Activated CD4-positive, alpha-beta T cell treated with anti-CD3 and anti-CD28 coated beads for 48 hours (primary cell): ENCODE measurements around the gene PPP1R1A.

ENCODE experiments used
- DNase-seq: peaks from one replicate; pipeline ENCODE4 v3.0.0-alpha.2; 2020

Gene PPP1R1A, protein sequence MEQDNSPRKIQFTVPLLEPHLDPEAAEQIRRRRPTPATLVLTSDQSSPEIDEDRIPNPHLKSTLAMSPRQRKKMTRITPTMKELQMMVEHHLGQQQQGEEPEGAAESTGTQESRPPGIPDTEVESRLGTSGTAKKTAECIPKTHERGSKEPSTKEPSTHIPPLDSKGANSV

DNA sequence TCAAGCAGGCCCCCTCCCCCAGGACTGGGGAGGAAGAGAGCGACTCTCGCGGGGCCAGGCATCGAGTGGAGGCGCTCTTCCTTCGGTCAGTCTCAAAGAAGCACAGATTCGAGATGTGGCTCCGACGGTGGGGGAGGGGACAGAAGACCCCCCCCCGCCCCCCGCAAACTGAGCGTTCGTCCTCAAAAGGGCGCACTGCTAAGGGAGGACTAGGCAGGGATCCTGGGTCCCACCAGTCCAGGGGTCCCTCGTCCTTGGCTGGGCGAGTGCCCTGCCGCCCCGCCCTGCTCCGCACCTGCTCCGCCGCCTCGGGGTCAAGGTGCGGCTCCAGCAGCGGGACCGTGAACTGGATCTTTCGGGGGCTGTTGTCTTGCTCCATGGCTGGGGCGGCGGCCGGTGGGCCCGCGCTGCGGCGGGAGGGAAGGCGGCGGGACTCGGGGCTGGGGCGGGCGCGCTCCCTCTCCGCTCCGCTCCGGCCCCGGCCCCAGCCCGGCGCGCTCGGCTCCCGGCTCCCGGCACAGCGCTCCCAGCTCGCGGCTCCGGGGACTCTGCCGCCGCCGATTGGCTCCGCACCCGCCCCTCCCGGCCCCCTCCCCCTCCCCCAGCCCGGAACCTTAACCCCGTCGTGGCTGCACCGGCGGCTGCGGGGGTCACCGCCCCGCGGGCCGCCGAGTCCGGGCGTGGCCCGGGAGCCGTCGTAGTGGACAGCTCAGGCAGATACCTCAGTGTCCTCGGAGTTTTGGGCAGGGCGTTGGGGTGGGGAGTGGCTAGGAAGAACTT lies at the start of gene PPP1R1A:
PPP1R1A (minus strand) TSS at position 550 of the 780 bp plus-strand sequence; CDS start at position 379, 171 bp downstream.
- no peak for DNase-seq

DNA sequence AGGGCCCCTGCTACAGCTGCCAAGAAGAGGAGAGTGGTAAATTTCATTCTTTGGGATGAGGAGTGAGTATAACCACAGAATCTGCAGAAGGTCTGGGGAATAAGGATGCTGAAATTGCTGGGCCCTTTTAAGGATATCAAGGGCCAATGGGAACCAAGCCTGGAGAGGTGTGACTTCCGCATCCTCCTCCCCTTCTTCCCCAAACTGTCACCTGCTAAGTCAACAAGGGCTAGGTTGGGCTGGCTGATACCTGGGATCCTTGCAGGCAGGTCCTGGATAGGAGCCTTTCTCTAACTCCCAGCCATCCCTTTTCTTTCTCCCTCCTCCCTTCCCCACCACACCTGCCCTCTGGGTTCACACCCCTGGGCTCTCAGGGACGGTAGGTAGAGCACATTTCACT lies 46.3 kb upstream of the PPP1R1A start, which contains the start of gene LACRT:
LACRT (minus strand) TSS at position 101 of the 400 bp plus-strand sequence; CDS start at position 47, 54 bp downstream.
- DNase-seq: no peak

DNA sequence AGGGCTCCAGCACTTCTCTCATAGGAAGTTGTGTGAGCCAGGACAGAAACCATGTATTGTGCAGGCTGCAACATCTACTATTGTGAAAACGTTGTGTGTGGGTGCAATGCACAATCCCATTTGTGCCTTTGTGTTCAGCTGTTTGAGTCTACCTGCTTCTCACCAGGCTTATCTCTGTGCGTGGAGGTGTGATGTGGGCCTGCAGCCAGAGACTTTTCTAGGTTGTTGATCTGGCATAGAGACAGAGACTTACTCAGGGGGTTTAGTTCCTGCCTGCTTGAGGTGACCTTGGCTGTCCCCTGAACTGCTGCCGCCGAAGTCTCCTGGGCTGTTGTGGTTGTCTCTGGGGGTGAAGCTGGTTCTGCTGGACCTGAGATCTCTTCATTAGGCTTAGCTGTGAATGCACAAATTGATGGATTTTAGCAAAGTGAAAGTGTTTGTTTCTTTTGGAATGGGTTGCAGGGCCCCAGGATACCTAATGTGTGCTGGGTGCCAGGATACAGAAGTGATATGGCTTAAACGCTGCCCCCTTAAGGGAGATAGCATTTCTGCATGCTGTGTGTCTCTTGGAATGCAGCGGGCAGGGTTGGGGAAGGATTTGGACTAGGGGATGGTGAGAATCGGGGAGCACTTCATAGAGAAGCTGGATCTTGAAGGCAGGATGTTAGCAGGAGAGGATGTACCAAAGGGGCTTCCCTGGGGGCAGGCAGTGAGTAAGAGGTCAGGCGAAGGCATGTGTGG lies 43.7 kb upstream of the PPP1R1A start:
- no peak for DNase-seq

DNA sequence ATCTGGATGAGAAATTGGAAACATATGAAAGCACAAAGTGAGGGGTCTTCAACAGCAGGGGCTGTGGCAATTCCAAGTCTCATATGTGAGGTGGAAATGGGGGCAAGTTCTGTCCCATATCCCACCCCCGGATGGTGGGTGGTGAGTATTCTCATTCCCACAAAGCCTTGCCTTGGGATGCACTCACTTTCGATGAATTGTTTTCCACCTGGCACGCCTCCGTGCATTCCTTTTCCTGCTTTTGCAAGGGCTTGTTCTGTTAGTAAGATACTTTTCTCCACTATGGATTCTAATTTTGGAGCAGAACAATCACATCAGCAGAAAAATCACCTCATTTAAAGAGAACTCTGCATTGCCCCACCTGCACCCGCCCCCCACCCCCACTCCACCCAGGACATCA lies 43.1 kb upstream of the PPP1R1A start:
- no peak for DNase-seq

DNA sequence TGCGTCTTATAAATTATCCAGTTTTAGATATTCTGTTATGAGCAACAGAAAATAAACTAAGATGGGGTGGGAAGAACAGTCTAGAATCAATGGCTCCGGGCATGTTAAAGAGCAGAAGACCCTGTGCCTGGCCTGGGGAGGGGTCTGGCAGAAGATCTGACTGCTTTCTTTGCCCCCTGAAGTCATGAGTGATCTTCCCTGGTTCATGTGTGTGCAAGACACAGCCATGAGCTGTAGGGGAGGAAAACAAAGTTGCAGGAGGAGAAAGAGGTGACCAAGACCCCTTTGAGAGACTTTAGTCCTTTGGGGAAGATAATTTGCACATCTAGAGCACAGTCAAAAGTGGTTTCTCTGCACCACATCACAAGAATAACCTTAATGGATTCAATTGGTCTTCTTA lies 41.5 kb upstream of the PPP1R1A start:
- no peak for DNase-seq

DNA sequence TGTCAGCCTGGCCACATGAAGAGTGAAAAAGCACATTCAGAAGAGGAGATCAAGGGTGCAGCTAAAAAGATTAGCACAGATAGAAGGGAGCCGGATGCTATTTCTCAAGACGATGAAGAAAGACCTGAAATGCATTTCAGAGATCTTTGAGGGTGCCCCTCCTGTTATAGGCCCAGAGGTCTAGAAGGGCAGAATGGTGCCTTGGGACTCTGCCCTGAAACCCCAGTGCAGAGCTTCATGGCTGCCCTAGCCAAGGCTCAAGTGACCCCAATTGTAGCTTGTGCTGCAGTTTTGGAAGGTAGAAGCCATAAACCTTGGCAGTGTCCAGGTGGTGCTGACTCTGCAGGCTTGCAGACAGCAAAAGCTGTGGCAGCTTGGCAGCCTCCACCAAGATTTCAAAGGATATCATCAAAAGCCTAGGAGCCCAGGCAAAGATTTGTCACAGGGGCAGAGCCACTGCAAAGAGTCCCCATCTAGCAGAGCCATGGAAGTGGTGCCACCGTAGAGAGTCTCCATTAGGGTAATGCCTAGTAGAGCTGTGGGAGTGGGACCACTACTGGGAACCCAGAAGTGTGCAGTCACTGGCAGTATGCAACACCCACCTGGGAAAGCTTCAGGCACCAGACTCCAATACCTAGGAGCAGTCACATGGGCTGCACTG lies 39.9 kb upstream of the PPP1R1A start:
- no peak for DNase-seq

DNA sequence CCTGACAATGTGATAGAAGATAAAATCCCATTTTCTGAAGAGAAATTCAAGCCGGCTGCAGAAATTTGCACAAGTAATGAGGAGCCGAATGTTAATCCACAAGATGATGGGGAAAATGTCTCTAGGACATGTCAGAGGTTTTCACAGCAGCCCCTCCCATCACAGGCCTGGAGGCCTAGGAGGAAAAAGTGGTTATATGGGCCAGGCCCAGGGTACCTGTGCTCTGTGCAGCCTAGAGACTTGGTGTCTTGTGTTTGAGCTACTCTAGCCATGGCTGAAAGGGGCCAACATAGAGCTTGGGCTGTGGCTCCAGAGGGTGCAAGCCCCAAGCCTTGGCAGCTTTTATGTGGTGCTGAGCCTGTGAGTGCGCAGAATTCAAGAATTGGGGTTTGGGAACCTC lies 38.8 kb upstream of the PPP1R1A start:
- DNase-seq: no peak

DNA sequence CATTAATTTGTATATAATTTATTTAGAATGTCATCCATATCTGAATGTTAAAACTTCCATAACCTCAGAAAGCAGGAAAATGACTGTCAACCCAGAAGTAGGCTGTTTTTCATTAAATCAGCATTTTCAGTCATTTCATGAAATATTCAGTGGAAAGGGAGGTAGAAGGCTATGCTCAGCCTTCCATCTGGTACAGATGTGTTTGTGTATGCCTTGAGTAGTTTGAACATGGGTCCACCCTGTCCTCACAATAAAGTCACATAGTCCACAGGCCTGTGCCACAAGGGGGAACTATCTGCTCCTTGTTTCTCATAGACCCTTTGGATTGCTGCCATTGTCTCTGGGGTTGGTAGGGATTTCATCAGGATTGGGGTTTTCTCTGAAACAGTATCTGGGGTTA lies 37.1 kb upstream of the PPP1R1A start:
- no peak for DNase-seq

DNA sequence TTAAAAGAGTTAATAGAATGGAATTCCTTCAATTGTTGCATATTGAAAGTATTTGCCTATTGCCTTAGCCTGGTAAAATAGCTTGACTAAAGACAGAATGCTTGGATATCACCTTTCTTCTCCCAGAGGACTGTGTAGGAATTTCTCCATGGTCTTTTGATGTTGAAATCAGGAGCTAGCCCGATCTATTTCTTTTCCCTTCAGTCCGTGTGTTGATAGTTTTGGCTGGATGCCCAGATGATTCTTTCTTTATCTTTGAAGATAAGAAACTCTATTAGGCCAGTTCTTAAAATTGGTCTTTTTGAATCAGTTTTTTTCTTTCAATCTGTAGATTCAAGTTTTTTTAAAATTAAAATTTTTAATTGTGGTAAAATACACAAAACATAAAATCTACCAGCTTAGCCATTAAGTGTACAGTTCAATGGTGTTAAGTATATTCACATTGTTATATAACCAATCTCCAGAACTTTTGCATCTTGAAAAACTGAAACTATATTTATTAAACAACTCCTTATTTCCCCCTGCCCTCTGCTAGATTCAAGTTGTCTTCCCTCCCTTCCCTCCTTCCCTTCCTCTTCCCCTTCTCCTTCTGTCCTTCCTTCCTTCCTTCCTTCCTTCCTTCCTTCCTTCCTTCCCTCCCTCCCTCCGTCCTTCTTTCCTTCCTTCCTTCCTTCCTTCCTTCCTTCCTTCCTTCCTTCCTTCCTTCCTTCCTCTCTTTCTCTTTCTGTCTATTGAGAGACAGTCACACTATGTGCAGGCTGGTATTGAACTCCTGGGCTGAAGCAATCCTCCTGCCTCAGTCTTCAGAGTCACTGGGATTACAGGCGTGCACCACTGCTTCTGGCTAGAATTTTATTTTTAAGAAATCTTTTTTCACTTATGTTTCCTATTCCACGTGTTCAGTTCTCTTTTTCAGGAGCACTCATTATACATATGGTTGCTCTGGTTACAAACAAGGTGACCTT lies 36.1 kb upstream of the PPP1R1A start:
- DNase-seq: no peak

DNA sequence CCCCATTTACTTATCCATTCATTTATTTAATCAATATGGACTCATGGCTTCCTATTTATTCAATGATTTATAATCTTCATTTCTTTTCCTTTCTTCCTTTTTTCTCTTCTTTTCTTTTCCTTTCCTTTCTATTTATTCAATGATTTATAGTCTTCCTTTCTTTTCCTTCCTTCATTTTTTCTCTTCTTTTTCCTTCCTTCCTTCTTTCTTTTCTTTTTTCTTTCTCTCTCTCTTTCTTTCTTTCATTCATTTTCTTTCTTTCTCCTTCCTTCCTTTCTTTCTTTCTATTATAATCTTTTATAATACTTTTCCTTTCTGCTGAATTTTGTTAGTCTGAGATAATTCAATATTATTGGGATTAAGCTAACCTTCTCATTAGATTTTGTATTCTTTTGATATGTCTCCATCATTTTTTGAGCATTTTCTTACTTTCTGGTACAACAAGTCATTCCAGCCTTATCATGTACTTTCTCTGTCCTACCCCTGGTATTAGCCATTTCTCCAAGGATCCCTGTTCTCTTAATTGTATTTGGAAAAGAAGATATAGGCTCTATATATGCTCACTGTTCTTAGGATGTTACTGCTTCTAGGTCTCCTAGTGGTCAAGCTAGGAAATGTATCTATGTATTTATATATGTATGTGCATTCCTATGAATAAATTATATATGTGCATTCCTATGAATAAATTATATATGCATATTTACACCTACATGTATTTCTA lies 34.2 kb upstream of the PPP1R1A start:
- no peak for DNase-seq

DNA sequence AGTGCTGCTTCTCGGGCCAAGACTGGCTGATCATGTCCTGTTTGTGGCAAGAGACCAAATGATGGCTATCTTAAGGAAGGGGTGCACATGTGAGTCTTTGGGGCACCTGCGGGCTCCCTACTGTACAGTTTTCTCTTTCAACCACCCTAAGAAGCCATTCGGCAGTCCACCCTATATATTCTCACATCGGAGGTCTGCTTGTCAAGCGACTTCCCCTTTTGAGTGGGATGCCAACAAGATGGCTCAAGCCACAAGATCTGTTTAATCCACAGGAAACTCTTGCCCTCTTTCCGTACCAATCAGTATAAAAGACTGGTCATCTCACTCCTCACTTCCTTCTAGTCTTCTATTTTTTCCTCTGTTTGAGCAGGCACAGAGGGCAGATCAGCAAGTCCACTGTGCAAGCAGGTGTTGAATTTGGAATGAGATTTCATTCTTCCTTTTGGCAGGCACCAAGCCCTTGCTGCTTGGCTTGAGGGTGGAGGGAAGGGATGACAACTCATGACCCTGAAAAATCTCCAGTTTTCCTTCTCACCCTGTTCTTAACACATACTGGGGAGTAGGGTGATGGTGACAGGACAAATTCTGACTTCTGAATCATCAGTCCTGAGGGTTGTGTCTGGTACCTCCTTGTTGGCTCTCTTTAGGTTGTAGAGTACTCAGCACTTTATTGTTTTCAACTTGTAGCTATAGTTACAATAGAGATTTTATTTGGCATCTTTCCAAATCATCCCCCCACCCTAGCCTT lies 28.6 kb upstream of the PPP1R1A start:
- no peak for DNase-seq

DNA sequence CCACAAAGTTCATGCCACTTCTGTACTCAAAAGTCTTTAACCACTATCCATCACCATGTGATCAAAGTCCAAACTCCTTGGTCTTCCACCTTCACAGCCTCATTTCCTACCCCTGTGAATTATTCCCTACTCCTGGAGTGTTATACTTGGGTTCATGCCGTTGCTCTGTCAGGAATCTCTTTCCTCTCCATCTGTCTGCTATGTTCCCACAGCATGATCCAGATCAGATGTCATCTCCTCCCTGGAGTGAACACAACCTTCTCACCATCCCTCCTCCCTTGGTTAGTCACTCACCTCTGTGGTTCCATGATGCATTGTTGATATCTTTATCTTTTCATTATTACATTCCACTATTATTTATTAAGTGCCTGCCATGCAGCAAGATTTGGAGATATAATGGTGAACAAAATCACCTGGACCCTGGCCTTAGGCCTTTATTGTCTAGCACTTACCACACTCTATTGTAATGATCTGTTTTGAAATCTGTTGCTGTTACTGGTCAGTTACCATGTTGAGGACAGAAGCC lies 23.8 kb upstream of the PPP1R1A start:
- no peak for DNase-seq

DNA sequence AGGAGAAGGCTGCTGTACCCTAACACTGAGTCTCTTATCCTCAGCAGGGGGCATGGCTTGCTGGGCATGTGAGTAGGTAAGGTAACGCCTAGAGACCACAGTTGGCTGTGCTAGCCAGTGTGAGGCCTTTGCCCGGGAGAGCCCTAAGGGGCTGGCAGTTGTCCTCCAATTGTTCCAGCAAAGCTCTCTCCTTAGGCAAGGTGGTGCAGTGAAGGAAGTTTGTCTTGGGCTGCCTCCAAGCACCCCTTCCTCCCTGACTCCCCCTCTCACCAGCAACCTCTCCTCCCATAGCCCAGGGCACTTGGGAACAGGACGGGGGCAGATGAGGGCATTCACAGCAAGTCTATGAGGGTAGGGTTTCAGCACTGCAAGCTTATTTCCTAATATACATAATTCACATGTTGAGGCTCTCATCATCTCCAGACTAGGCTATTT lies 23.3 kb upstream of the PPP1R1A start:
- DNase-seq: no peak

DNA sequence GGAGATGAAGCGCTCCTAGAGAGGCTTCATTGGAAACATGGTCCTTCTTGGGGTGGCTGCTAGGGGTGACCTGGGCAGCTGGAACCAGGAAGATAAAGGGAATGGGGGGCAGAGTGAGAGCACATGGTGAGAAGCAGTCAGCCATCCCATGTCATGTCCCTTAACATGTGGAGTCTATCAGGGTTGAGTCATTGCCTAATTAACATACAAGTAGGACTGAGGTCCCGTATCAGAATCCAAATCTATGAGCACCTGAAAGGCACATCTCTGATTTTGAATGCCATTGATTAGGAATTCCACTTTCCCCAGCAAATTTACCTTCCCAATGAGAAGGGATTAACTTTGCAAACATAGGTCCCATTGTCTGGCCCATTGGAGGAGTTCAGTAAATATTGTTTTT lies 20.3 kb upstream of the PPP1R1A start:
- no peak for DNase-seq

DNA sequence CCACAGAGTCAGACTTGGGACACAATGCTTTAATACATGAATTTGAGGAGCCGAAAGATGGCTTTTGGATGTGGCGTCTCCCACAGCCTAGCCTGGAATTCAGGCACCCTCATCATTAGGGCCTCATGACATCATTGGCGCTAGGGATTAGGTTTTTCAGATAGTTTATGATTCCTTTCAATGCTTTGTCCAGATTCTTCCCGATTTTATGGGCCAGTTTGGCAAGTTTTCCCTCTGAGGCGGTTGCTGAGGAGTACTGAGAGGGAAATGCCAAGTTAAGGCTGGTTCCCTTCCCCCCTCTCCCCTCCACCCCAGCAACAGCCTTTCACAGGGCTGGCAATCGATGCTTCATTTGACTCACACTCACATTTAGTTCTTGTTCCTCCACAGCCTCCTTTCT lies 19.7 kb upstream of the PPP1R1A start:
- no peak for DNase-seq

DNA sequence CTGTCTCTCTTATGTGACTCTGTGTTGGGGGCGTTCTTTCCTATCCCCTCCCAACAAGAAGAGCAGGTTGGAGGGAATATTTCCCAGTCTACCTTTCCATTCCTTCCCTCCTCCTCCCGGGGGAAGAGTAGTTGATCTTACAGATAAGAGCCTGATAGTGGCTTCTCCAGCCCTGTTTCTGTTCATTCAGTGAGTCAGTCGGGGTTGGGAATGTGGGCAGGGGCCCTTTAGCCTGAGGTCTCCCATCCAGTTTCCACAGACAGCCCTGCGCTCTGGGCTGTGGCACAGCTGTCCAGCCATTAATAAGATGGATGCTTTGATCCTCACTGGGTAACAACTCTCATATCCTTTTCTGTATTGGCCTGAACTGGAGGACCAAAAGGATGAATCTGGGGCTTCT lies 18.1 kb upstream of the PPP1R1A start:
- no peak for DNase-seq

DNA sequence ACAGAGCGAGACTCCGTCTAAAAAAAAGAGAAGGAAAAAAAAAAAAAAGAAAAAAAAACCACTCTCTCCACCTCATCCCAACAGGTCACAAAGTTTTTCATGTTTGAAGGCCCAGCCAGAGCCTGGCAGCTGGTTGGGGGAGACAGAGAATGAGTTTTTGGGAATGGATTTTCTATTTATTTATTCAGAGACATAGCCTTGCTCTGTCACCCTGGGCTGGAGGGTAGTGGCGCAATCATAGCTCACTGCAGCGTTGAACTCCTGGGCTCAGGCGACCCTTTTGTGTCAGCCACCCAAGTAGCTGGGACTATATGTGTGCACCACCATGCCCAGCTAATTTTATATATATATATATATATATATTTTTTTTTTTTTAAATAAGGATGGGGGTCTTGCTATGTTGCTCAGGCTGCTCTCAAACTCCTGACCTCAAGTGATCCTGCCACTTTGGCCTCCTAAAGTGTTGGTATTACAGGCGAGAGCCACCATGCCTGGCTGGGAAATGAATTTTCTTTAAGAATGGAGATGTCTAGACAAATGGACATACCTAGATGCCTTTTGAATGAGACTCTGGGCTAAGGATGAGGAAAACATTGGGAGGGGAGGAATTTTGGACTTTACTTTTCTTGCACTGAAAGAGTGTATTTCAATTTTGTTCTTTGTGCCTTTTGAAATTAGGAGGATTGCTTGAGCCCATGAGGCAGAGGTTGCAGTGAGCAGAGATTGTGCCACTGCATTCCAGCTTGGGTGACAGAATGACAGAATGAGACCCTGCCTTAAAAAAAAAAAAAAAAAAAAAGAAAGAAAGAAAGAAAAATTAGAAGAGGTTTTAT lies 16.9 kb upstream of the PPP1R1A start:
- no peak for DNase-seq

DNA sequence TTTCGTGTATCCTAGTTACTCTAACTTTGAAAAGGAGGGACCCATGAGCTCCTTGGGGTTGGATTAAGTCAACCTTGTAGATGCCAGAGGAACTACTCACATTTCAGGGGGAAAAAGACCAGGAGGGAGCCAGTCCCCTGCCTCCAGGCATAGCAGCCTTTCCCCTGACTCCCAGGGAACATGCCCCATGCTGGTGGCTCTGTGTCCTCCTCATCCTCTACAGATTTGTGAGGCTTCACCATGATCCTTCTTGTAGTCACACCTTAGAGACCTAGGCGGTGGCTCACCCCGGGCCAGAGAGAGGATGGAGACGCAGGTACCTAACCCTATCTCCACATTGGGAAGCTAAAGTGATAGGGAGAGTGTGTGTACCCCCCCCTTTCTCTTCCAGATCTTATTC lies 16.0 kb upstream of the PPP1R1A start:
- no peak for DNase-seq

DNA sequence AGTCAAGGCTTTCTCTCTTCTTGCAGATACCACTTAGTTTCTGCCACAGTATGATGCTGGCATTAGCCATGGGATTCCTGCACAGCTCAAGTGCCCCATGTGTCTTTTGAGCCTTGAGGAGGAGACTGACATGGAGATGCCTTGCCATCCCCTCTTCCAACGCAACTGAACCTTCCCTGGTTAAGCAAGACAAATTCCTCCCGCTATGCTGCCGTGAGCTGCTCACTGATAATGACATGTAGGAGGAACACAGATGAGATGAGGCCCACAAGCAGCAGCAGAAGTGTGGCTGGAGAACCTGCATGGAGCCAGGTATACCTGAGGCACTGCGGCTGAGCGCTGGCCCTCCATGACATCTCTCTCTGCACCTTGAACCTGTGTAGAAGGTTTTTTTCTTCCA lies 15.4 kb upstream of the PPP1R1A start:
- DNase-seq: no peak
